GM04503 (cell line): ENCODE data around the gene PPME1.
A peak's percentile ranks its signal among the peaks of the same experiment; 100 is the strongest.

ENCODE experiments used
- DNase-seq: peaks from one replicate; pipeline ENCODE4 v3.0.0-alpha.2; 2012; ENCODE audit warnings: low read depth

Gene PPME1

DNA sequence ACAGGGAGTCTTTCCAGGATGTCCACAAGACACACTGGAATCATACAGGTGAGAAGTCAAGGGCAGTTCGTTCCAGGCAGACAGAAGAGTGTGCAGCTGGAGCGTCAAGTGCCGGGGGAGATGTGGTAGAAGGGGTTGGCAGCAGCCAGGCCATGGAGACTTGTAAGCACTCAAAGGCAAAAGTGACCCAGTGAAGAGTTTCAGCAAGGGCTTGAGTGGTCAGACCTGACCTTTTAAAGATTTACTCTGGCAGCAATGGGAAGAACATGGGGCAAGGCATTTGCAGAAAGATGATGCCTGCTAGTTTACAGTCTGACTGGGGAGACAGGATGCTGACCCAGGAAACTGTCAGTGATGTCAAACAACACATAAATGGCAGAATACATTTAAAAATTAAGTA is 111.3 kb downstream of the PPME1 start:
- no peak for DNase-seq

DNA sequence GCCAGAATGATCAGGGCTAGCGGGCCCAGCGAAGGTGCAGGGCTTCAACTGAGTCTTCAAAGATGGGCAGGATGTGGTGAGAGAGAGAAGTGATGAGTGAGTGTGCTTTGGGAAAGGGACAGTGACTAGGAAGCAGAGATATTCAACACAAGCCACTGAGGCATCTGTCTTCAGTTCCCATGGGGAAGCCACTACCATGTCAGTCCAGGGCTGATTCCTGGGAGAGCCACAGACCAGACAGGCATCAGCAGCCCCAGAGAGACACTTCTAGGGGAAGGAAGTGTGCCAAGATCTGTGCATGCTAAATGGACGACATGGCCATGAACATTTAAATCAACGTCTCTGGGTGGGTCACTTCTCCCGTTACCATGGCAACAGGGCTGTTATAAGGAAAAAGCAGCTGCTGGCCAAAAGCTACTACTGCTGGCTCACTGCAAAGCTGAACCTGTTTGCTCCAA is 111.9 kb downstream of the PPME1 start:
- DNase-seq = no peak

GRCh38 chr11:74283580-74284180 is 112.6 kb downstream of the PPME1 start:
- DNase-seq = no peak

GRCh38 chr11:74284466-74284865 is 113.4 kb downstream of the PPME1 start:
- no peak for DNase-seq

- DNase-seq = peak; percentile 87
Observed at GRCh38 chr11:74288161-74288560, 117.1 kb downstream of the PPME1 start.

GRCh38 chr11:74288911-74289310 is 117.8 kb downstream of the PPME1 start:
- DNase-seq = no peak

DNA sequence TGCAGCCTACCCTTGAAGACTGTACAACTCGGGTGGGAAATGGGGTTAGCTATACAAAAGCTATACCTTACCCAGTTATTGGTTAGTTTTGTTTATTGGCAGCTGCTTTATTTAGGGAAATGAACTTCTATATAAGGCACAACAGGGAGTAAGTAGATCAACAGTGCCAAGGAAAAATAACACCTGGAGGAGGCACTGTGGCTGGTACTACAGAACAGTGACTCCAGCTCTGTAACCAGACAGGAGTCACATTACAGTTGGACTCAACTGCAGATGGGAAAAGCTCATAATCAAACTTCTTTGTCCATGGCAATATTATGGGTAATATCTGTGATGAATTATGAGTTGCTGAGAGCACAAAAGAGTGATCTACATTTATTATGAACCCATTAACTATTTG is 126.4 kb downstream of the PPME1 start:
- no peak for DNase-seq

GRCh38 chr11:74299015-74299414 is 127.9 kb downstream of the PPME1 start:
- DNase-seq = no peak
